Placental epithelial cell (primary cell): ENCODE data around the gene MATN3. TPM values are rescaled to one million over a fixed set of nuclear protein-coding genes. Genes with fewer than 3 reads are reported as not detected.

Source experiments
- total RNA-seq: library from RNA; depleted of rRNA; stranded (reverse); fragments of >200 nt; gene quantifications from 2 replicates; pipeline ENCODE4 v1.2.3, GENCODE V29; 2012

Gene MATN3
- 3.5 and 6.3 TPM in 2 replicates for total RNA-seq

DNA sequence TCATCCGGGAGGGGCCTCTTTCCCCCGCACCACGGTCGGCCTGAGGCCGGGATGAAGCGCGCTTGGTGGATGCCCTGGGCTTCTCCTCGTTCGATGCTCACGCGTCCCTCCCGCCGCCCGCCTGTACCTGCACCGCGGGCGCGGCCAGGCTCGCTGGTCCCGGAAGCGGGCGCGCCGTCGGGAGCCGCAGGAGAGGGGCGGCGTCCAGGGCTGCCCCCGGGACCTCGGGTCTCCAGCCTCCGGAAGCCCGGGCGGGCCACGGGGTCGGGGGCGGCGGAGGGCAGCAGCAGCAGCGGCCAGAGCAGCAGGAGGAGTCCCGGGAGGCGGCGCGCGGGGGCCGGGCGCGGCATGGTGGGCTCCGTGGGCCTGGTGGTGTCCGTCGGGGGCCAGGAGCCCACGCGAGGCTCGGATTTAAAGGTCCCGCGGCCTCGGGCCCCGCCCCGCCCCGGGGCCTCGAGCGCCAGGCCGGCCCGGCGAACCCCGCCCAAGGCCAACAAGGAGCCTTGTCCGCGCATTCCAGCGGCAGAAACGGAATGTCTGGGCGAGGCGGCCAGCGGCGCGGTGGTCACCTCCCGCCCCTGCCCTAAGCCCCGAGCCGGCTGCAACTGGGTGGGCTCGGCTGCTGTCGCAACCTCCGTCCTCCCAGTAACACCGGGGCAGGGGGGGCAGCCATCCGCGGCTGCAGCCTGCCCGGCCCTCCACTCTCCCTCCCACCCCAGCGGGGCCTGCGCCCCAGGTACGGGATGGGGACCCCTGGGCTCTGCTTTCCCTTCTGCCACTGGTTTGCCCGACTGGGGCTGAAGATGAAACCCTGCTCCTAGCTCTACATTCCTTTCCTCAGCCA, at the start of gene MATN3:
Gene MATN3 (minus strand): TSS at position 387 of the 844 bp plus-strand sequence. CDS start 37 bp downstream, at position 350.

GRCh38 chr2:20051532-20052228, 39.2 kb upstream of the MATN3 start, which contains the start of gene LAPTM4A:
LAPTM4A (minus strand) TSS chr2:20051628; CDS start chr2:20051520, 108 bp downstream.

DNA sequence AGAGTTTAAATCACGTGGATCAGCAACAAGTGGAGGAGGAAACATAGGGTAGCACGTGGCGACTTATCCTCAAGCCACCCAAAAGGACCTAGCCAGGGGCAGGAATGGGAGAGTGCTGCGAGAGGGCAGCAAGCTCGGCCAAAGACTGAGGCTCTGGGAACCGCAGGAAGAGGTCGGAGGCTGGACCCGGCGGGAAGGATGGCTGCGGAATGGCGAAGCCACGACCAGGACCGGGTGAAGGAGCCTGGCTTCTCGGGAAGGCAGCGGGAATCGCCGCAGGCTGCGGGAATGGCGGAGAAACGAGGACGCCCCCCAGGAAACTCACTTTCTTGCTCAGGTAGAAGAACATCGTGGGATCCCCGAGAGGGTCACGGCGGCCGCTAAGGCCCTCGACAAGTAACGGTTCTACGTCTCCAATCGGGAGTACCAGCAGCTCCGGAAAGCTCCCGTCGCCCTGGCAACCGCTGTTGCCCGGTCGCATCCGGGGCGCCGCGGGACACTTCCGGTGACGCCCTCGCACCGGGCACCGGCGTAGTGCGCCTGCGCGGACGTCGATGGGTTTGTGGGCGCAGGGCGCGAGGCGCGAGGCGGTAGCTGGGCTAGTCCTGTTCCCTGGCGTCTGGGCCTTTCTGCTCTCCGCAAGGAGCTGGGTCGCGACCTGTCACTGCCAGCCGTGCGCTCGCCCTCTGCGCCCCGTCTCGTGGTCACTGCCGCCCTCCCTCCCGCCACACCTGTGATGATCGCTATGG, 22.6 kb downstream of the MATN3 start, which contains the start of gene WDR35:
Gene WDR35 (minus strand): TSS at position 439 of the 749 bp plus-strand sequence. CDS start 90 bp downstream, at position 349.

Other genes with a start within 250 kb of the MATN3 start
- 7.9 and 14.5 TPM in 2 replicates for gene TTC32, start 110.7 kb downstream of the MATN3 start, total RNA-seq
- 5.0 and 9.4 TPM in 2 replicates for gene WDR35, start 22.6 kb downstream of the MATN3 start, total RNA-seq
- gene LAPTM4A, start 39.0 kb upstream of the MATN3 start, total RNA-seq: 316 and 372 TPM in 2 replicates
- gene SDC1, start 212.5 kb upstream of the MATN3 start, total RNA-seq: 120 and 268 TPM in 2 replicates